Measurements from ENCODE around the gene ADAMTSL1.
A peak's percentile ranks its signal among the peaks of the same experiment; 100 is the strongest.

The ADAMTSL1 gene

DNA sequence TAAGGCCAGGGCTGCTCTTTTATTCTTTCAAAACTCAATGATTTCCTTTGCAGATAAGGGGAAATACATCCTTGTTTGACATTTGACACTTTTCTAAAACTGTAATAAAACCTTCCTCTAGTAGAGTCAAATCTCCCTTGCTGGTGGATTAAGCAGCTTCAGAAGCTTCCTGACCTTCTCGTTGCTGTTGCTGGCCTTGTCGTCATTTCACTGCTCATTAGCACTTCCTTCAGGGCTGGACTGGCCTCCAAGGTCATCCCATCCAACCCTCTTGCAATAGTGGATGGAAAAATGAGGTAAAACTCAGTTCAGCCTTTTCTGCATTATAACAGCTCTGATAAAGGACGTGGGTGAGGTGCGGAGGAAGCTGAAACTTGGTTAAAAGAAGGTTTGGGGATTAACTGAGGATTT, 1.1 kb upstream of the ADAMTSL1 start:
- Histone ChIP-seq H3K36me3 (ENCODE audit: control insufficient read depth, insufficient read depth, low read length) (no peaks in the 10 kb centered on the region), H3K4me3 (ENCODE audit: low read length) (no peak overlapping the region), H3K4me1 (ENCODE audit: control insufficient read depth, insufficient read depth, low read length) (no peaks in the 10 kb centered on the region), H3K9ac (ENCODE audit: low read length) (no peak overlapping the region), H3K27ac (ENCODE audit: low read depth, low read length) (no peak overlapping the region), H3K27me3 (ENCODE audit: control insufficient read depth, insufficient read depth, low read length) (no peaks in the 10 kb centered on the region)

DNA sequence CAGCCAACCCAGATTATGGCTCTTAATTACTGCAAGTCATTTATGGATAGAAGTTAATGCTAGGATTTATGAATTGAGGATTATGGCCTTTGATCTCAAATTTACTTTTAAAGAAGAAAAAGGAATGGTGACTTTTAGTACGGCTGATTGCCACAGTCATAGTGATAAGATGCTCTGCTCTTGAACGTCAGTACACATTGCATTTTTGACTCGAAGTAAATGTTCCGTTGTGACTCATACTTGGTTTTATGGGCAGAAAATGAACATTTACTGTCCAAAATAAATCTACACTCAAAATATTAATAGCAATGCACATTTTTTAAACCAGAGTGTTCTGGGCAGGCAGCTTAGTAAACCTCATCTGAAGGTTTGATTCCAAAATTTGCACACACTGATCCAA, 830 bp downstream of the ADAMTSL1 start:
- no peak overlapping the region for H3K4me3 ChIP-seq (ENCODE audit: low read length)
- H3K27ac ChIP-seq (ENCODE audit: low read depth, low read length) = no peak overlapping the region
- no peaks in the 10 kb centered on the region for H3K27me3 ChIP-seq (ENCODE audit: control insufficient read depth, insufficient read depth, low read length)
- H3K36me3 ChIP-seq (ENCODE audit: control insufficient read depth, insufficient read depth, low read length) = no peaks in the 10 kb centered on the region
- no peaks in the 10 kb centered on the region for H3K4me1 ChIP-seq (ENCODE audit: control insufficient read depth, insufficient read depth, low read length)
- H3K9ac ChIP-seq (ENCODE audit: low read length) = no peak overlapping the region

DNA sequence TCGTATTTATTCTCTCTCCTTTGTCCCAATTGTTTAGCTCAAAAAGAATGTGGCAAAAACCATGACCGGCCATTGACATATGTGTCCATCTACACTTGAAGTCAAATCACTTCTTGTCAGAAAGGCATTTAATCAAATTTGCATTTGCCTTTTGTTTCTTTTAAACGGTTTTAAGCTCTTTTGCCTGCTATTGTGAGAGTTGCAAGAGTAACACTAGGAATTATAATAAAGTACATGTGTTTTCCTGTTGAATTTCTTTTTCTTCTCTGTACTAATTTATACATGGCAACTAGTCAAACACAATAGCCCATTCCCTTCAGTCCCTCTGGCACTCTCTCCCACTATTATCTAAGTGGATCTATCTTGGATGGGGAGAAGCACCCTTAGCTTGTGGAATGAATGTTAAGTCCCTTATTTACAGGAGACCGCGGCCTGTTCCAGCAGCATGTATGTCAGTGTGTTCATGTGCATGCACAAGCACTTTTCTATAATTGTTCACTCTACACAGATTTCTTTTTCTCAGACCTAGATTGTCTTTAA, 3.2 kb downstream of the ADAMTSL1 start:
- H3K27ac ChIP-seq (ENCODE audit: low read depth, low read length) = no peak overlapping the region
- no peak overlapping the region for H3K9ac ChIP-seq (ENCODE audit: low read length)
- no peaks in the 10 kb centered on the region for H3K36me3 ChIP-seq (ENCODE audit: control insufficient read depth, insufficient read depth, low read length)
- H3K4me1 ChIP-seq (ENCODE audit: control insufficient read depth, insufficient read depth, low read length) = no peaks in the 10 kb centered on the region
- no peaks in the 10 kb centered on the region for H3K27me3 ChIP-seq (ENCODE audit: control insufficient read depth, insufficient read depth, low read length)
- no peak overlapping the region for H3K4me3 ChIP-seq (ENCODE audit: low read length)

GRCh38 chr9:18477719-18478118, 3.8 kb downstream of the ADAMTSL1 start:
- H3K4me3 ChIP-seq (ENCODE audit: low read length) = no peak overlapping the region
- no peaks in the 10 kb centered on the region for H3K36me3 ChIP-seq (ENCODE audit: control insufficient read depth, insufficient read depth, low read length)
- H3K27ac ChIP-seq (ENCODE audit: low read depth, low read length) = no peak overlapping the region
- no peaks in the 10 kb centered on the region for H3K27me3 ChIP-seq (ENCODE audit: control insufficient read depth, insufficient read depth, low read length)
- H3K9ac ChIP-seq (ENCODE audit: low read length) = no peak overlapping the region
- H3K4me1 ChIP-seq (ENCODE audit: control insufficient read depth, insufficient read depth, low read length) = no peaks in the 10 kb centered on the region

DNA sequence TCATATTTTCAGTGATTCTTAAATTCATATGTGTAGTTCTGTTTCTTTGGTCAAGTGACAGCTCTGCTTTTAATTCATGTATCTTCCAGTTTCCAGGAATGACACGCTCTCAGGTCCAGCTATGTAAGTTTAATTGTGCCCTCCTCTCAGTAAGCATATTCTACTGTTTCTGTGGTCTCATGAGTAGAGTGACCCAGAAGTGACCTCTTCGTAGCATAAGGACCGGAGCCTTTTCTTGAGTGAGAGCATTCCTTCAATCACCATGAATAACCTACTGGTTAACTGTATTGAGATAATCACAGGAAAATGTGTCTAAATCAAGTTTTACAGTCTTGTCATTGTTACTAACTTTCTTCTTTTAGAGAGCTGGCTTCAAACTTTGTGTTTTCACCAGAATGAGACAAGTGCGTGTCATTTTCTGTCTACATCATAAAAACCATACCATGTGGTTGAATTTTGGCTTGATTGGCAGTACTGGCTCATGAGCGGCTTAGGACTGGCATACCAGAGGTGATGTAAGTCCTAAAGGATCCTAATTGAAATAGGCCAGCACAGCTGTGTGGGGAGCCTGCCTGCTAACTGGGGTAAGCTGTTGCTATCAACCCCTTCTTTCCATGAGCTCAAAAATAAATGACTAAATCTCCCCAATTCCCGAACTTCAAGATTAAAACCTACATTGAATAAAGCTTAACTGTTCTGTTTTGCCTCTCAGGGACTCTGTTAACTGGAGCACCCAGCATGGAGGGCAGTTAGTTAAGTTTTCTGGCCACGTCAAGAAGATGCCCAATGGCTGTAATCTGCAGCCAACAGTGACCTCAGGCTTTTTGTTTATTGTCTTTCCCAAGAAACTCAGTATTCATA, 4.8 kb downstream of the ADAMTSL1 start:
- no peak overlapping the region for H3K9ac ChIP-seq (ENCODE audit: low read length)
- no peaks in the 10 kb centered on the region for H3K27me3 ChIP-seq (ENCODE audit: control insufficient read depth, insufficient read depth, low read length)
- peak overlapping the region; percentile 47 for H3K27ac ChIP-seq (ENCODE audit: low read depth, low read length)
- H3K4me3 ChIP-seq (ENCODE audit: low read length) = no peak overlapping the region
- H3K36me3 ChIP-seq (ENCODE audit: control insufficient read depth, insufficient read depth, low read length) = no peaks in the 10 kb centered on the region
- H3K4me1 ChIP-seq (ENCODE audit: control insufficient read depth, insufficient read depth, low read length) = no peaks in the 10 kb centered on the region

DNA sequence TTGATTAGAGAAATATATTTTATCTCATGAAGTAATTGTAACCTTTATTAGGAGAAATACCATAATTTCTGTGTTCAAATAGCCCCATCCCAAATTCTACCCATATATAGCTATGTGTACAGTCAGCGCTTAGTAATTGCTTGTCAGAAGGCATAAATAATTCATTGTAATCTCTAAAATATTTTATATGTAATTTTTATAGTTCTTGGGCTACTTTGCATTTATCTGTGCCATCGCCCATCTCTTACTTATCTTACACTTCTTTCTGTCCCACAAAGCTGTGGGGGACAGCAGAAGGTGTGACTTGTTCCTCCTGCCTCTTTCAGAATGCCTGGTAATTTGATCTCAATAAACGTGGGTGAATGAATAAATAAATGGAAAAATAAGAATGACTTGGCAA, 5.5 kb downstream of the ADAMTSL1 start:
- Histone ChIP-seq H3K36me3 (ENCODE audit: control insufficient read depth, insufficient read depth, low read length) (no peaks in the 10 kb centered on the region), H3K4me3 (ENCODE audit: low read length) (no peak overlapping the region), H3K4me1 (ENCODE audit: control insufficient read depth, insufficient read depth, low read length) (no peaks in the 10 kb centered on the region), H3K27ac (ENCODE audit: low read depth, low read length) (no peak overlapping the region), H3K27me3 (ENCODE audit: control insufficient read depth, insufficient read depth, low read length) (no peaks in the 10 kb centered on the region), H3K9ac (ENCODE audit: low read length) (no peak overlapping the region)

DNA sequence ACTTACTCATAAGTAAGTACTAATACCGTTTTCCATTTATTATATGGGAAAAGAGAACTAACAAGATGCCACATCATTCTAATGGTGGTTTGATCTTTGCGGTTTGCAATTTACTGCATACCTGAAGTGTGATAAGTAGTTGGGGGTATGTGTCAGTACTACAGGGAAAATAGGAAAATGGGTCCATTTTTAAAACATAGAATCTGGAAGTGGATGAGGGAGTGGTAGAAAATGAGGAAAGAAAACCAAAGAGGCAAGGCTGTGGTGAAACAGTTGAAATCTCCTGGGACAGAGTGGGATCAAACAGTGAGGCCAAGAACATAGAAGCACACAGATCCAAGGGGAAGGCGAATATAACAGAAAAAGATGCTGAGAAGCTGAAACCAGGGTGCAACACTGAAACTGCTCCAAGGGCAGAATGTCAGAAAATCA, 6.7 kb downstream of the ADAMTSL1 start:
- no peak overlapping the region for H3K27ac ChIP-seq (ENCODE audit: low read depth, low read length)
- no peaks in the 10 kb centered on the region for H3K4me1 ChIP-seq (ENCODE audit: control insufficient read depth, insufficient read depth, low read length)
- no peaks in the 10 kb centered on the region for H3K36me3 ChIP-seq (ENCODE audit: control insufficient read depth, insufficient read depth, low read length)
- H3K9ac ChIP-seq (ENCODE audit: low read length) = no peak overlapping the region
- no peaks in the 10 kb centered on the region for H3K27me3 ChIP-seq (ENCODE audit: control insufficient read depth, insufficient read depth, low read length)
- no peak overlapping the region for H3K4me3 ChIP-seq (ENCODE audit: low read length)

GRCh38 chr9:18482371-18482770, 8.4 kb downstream of the ADAMTSL1 start:
- Histone ChIP-seq H3K36me3 (ENCODE audit: control insufficient read depth, insufficient read depth, low read length) (no peaks in the 10 kb centered on the region), H3K27ac (ENCODE audit: low read depth, low read length) (no peak overlapping the region), H3K27me3 (ENCODE audit: control insufficient read depth, insufficient read depth, low read length) (no peaks in the 10 kb centered on the region), H3K9ac (ENCODE audit: low read length) (no peak overlapping the region), H3K4me1 (ENCODE audit: control insufficient read depth, insufficient read depth, low read length) (no peaks in the 10 kb centered on the region), H3K4me3 (ENCODE audit: low read length) (no peak overlapping the region)

DNA sequence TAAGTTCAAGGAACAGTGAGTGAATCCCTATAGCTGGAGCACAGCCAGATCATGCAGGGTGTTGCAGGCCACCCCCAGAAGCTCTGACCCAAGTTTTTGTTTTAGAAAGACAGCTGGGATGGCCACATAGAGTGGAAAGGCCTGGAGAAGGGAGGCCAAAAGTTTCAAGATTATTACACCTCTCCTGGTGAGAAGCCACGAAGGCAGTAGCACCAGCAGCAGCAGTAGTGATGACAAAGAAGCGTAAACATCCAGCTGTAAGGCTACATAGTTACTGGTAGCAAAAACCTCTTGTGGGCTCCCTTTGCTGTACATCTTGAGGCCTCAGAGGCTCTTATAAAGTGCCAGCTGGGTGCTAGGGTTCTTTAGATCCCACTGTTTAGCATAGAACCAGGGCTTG, 11.8 kb downstream of the ADAMTSL1 start:
- Histone ChIP-seq H3K36me3 (ENCODE audit: control insufficient read depth, insufficient read depth, low read length) (no peaks in the 10 kb centered on the region), H3K27ac (ENCODE audit: low read depth, low read length) (no peak overlapping the region), H3K4me1 (ENCODE audit: control insufficient read depth, insufficient read depth, low read length) (no peaks in the 10 kb centered on the region), H3K9ac (ENCODE audit: low read length) (no peak overlapping the region), H3K4me3 (ENCODE audit: low read length) (no peak overlapping the region), H3K27me3 (ENCODE audit: control insufficient read depth, insufficient read depth, low read length) (no peaks in the 10 kb centered on the region)

DNA sequence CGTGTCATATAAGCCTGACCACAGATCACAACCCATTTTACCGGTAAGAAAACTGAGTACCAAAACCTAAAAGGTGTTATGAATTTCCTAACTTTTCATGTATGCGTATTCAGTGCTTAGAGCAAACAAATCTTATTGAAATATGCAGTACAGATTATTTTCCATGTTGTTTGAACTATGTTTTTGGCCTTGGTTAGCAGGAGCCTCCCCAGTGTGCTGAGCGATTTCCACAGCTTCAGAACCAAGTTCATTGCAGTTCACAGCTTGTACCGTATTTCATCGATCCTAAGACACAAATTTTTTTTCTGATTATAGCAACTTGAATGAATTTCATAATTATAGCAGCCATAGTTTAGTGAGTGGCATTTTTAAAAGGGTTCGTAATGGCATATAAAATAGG, 13.7 kb downstream of the ADAMTSL1 start:
- Histone ChIP-seq H3K36me3 (ENCODE audit: control insufficient read depth, insufficient read depth, low read length) (no peaks in the 10 kb centered on the region), H3K27me3 (ENCODE audit: control insufficient read depth, insufficient read depth, low read length) (no peaks in the 10 kb centered on the region), H3K9ac (ENCODE audit: low read length) (no peak overlapping the region), H3K27ac (ENCODE audit: low read depth, low read length) (no peak overlapping the region), H3K4me1 (ENCODE audit: control insufficient read depth, insufficient read depth, low read length) (no peaks in the 10 kb centered on the region), H3K4me3 (ENCODE audit: low read length) (no peak overlapping the region)

DNA sequence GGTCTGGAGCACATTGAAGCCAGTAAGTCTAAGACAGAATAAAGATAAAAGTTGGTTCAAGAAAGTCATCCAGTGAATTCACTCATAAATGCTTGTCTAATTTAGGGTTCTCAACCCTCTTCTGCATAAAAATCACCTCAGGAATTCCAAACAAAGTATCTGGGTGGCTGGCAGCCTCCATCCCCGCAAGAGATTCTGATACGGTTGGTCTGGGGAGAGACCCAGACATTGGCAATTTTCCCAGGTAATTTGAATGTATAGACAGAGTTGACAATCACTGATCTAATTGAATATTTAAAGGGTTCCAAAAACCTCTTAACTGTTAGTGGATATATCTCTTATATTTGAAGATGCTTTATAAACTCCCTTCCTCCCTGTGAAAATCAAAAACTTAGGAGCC, 14.9 kb downstream of the ADAMTSL1 start:
- Histone ChIP-seq H3K36me3 (ENCODE audit: control insufficient read depth, insufficient read depth, low read length) (no peaks in the 10 kb centered on the region), H3K27ac (ENCODE audit: low read depth, low read length) (no peak overlapping the region), H3K4me3 (ENCODE audit: low read length) (no peak overlapping the region), H3K27me3 (ENCODE audit: control insufficient read depth, insufficient read depth, low read length) (no peaks in the 10 kb centered on the region), H3K4me1 (ENCODE audit: control insufficient read depth, insufficient read depth, low read length) (no peaks in the 10 kb centered on the region), H3K9ac (ENCODE audit: low read length) (no peak overlapping the region)

DNA sequence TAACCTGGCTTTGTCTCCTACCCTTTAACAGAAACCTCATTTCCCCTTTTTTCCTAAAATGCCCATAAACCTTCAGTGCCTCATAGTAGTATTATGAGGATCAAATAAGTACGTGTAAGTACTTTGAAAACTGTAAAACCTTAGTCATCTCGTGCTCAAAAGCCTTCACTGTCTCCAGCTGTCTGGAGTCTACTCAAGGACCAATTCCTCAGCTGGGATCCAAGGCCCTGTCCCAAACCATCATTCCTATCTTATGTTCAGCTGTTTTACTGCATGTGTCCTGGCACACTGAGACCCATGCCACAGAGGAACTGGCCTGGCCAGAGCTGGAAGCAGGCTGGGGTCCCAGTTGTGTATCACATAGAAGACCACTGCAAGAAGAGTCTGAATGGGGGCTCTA, 15.9 kb downstream of the ADAMTSL1 start:
- H3K4me1 ChIP-seq (ENCODE audit: control insufficient read depth, insufficient read depth, low read length) = no peaks in the 10 kb centered on the region
- H3K4me3 ChIP-seq (ENCODE audit: low read length) = no peak overlapping the region
- no peak overlapping the region for H3K27ac ChIP-seq (ENCODE audit: low read depth, low read length)
- H3K9ac ChIP-seq (ENCODE audit: low read length) = no peak overlapping the region
- H3K36me3 ChIP-seq (ENCODE audit: control insufficient read depth, insufficient read depth, low read length) = no peaks in the 10 kb centered on the region
- H3K27me3 ChIP-seq (ENCODE audit: control insufficient read depth, insufficient read depth, low read length) = no peaks in the 10 kb centered on the region
